ENCODE measurements around the gene ADISSP. TPM values are rescaled to one million over a fixed set of nuclear protein-coding genes. Genes with fewer than 3 reads are reported as not detected.

The ADISSP gene
- total and polyA plus RNA-seq, 2 of the 13 experiments (the other 11 are each of a cell fraction or from before 2014, with no cell fraction given): 38.3 to 90.6 TPM

DNA sequence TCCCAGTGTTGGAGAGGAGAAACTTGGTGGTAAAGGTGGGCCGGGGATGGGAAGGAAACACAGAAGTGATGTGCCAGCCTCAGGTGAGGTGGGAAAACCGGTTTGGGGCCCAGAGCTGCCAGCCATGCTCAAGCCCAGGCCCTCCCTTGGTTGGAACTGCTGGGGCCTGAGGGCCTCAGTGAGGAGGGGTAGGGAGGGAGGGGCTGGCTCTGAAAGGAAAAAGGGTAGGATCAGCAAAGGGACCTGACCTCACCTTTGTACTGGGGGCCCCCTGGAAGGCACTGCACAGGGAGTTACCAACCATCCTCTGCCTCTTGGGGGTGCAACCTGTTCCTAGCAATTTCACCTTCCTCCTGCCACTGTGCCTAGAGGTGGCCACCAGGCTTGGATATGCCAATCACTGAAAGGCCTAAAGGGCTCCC, 15.5 kb upstream of the ADISSP start (continued):
- TF ChIP-seq ZMYM4 (CRISPR knock-in tag; IDR thresholded peaks at IDR 0.05): no peak
- TF ChIP-seq ZNF274 (CRISPR knock-in tag; IDR thresholded peaks at IDR 0.05): no peak
- TF ChIP-seq, protein P1, sequence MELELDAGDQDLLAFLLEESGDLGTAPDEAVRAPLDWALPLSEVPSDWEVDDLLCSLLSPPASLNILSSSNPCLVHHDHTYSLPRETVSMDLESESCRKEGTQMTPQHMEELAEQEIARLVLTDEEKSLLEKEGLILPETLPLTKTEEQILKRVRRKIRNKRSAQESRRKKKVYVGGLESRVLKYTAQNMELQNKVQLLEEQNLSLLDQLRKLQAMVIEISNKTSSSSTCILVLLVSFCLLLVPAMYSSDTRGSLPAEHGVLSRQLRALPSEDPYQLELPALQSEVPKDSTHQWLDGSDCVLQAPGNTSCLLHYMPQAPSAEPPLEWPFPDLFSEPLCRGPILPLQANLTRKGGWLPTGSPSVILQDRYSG (CRISPR knock-in tag; IDR thresholded peaks at IDR 0.05): no peak
- no peak for TF ChIP-seq ARID2 (CRISPR knock-in tag; IDR thresholded peaks at IDR 0.05; ENCODE audit: borderline replicate concordance)
- TF ChIP-seq YEATS4 (CRISPR knock-in tag; IDR thresholded peaks at IDR 0.05; ENCODE audit: borderline replicate concordance): no peak
- no peak for TF ChIP-seq SRSF9 (IDR thresholded peaks at IDR 0.05; ENCODE audit: borderline replicate concordance, insufficient read depth, low read depth, low read length, poor library complexity, severe bottlenecking)
- TF ChIP-seq HNRNPLL (IDR thresholded peaks at IDR 0.05; ENCODE audit: low read depth, low read length, poor library complexity, severe bottlenecking): no peak
- TF ChIP-seq SP140L (CRISPR knock-in tag; IDR thresholded peaks at IDR 0.05; ENCODE audit: borderline replicate concordance): no peak
- no peak for TF ChIP-seq TOPORS (CRISPR knock-in tag; IDR thresholded peaks at IDR 0.05)
- no peak for TF ChIP-seq ZNF670 (CRISPR knock-in tag; IDR thresholded peaks at IDR 0.05; ENCODE audit: borderline replicate concordance)
- TF ChIP-seq HMG20A (CRISPR knock-in tag; IDR thresholded peaks at IDR 0.05; ENCODE audit: borderline replicate concordance): no peak
- TF ChIP-seq NFIC (IDR thresholded peaks at IDR 0.05; ENCODE audit: low read length): no peak
- no peak for TF ChIP-seq REL (CRISPR knock-in tag; conservative IDR thresholded peaks at IDR 0.05)
- no peak for TF ChIP-seq TBX2 (CRISPR knock-in tag; IDR thresholded peaks at IDR 0.05; ENCODE audit: borderline replicate concordance)
- TF ChIP-seq, protein P2, sequence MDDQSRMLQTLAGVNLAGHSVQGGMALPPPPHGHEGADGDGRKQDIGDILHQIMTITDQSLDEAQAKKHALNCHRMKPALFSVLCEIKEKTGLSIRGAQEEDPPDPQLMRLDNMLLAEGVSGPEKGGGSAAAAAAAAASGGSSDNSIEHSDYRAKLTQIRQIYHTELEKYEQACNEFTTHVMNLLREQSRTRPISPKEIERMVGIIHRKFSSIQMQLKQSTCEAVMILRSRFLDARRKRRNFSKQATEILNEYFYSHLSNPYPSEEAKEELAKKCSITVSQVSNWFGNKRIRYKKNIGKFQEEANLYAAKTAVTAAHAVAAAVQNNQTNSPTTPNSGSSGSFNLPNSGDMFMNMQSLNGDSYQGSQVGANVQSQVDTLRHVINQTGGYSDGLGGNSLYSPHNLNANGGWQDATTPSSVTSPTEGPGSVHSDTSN (CRISPR knock-in tag; IDR thresholded peaks at IDR 0.05; ENCODE audit: borderline replicate concordance): no peak
- no peak for TF ChIP-seq HOXD1 (CRISPR knock-in tag; IDR thresholded peaks at IDR 0.05)
- TF ChIP-seq ZNF704 (CRISPR knock-in tag; IDR thresholded peaks at IDR 0.05; ENCODE audit: borderline replicate concordance): no peak
- TF ChIP-seq HOXA9 (CRISPR knock-in tag; IDR thresholded peaks at IDR 0.05; ENCODE audit: borderline replicate concordance): no peak
- TF ChIP-seq ZNF230 (CRISPR knock-in tag; IDR thresholded peaks at IDR 0.05): no peak
- TF ChIP-seq ZNF354B (CRISPR knock-in tag; IDR thresholded peaks at IDR 0.05): no peak
- no peak for TF ChIP-seq BHLHE40 (IDR thresholded peaks at IDR 0.05; ENCODE audit: low read length)
- no peak for TF ChIP-seq ZNF3 (CRISPR knock-in tag; IDR thresholded peaks at IDR 0.05)
- no peak for TF ChIP-seq RFXANK (CRISPR knock-in tag; IDR thresholded peaks at IDR 0.05)
- no peak for TF ChIP-seq NKX3-1 (CRISPR knock-in tag; IDR thresholded peaks at IDR 0.05)
- TF ChIP-seq CEBPB (IDR thresholded peaks at IDR 0.05; ENCODE audit: borderline replicate concordance, low read depth, low read length): no peak
- TF ChIP-seq SRF (IDR thresholded peaks at IDR 0.05; ENCODE audit: low read depth, low read length): no peak
- TF ChIP-seq TCF7 (IDR thresholded peaks at IDR 0.05; ENCODE audit: low read depth): no peak
- no peak for TF ChIP-seq MXD4 (CRISPR knock-in tag; IDR thresholded peaks at IDR 0.05)
- TF ChIP-seq ZNF614 (CRISPR knock-in tag; IDR thresholded peaks at IDR 0.05; ENCODE audit: borderline replicate concordance): no peak
- no peak for TF ChIP-seq FOXK2 (IDR thresholded peaks at IDR 0.05)
- TF ChIP-seq ZNF446 (CRISPR knock-in tag; IDR thresholded peaks at IDR 0.05): no peak
- TF ChIP-seq ZNF292 (CRISPR knock-in tag; IDR thresholded peaks at IDR 0.05; ENCODE audit: borderline replicate concordance, low read depth): no peak

Measured in HepG2 (cell line).